Cardiac septum (tissue), 1 donor: ENCODE measurements around the gene NOL9. TPM values are rescaled to one million over a fixed set of nuclear protein-coding genes. Genes with fewer than 3 reads are reported as not detected.
A peak's percentile ranks its signal among the peaks of the same experiment; 100 is the strongest.

Experiments
- DNase-seq: peaks from one replicate; pipeline ENCODE4 v3.0.0-alpha.2; 2020; ENCODE audit warnings: low spot score
- intact Hi-C: fragments of 100-400 bp; cut with DNase I; formaldehyde crosslinking; loops from one replicate; pipeline ENCODE4 v1.14.0; 2022
- total RNA-seq: library from RNA; stranded (reverse); fragmentation: NEBNext Ultra II Directional; extraction: Animal tissue kit (Norgen Biotek cat#: 25700); gene quantifications from one replicate; pipeline ENCODE4 v1.2.1, GENCODE V29; 2021
- donor health status: DM: no; HTN: no; CAD: no.

Gene NOL9
- total RNA-seq, 1 donor from 2014 or later: 16.5 TPM

- intact Hi-C loops: no loop called here
- no peak for DNase-seq
Observed at GRCh38 chr1:6592441-6592840, 38.1 kb upstream of the NOL9 start.

DNA sequence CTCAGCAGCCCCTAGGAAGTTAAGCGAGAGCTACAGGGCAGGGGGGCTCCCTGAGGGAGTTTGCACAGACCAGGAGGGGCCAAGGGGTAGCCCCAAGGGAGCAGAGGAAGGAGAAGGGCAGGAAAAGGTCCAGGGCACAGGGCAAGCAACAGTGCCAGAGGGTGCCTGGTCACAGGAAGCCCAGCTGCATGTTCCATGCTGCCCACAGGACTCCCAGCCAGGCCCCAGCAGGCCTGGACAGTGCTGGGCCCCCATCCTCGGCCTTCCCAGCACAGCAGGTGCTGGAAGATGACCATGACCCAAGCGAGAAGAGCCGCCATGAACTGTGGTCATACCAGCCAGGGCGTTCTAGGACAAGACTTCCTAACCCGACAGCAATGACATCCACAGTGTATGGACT lies 37.3 kb upstream of the NOL9 start:
- DNase-seq: no peak
- intact Hi-C loops: no loop called here

GRCh38 chr1:6591222-6591621 lies 36.9 kb upstream of the NOL9 start:
- intact Hi-C loops: no loop called here
- DNase-seq: no peak

- intact Hi-C loops: no loop called here
- no peak for DNase-seq
Observed at GRCh38 chr1:6590046-6590445, 35.7 kb upstream of the NOL9 start.

- intact Hi-C loops: no loop called here
- DNase-seq: no peak
Observed at GRCh38 chr1:6588893-6589520, 34.7 kb upstream of the NOL9 start.

DNA sequence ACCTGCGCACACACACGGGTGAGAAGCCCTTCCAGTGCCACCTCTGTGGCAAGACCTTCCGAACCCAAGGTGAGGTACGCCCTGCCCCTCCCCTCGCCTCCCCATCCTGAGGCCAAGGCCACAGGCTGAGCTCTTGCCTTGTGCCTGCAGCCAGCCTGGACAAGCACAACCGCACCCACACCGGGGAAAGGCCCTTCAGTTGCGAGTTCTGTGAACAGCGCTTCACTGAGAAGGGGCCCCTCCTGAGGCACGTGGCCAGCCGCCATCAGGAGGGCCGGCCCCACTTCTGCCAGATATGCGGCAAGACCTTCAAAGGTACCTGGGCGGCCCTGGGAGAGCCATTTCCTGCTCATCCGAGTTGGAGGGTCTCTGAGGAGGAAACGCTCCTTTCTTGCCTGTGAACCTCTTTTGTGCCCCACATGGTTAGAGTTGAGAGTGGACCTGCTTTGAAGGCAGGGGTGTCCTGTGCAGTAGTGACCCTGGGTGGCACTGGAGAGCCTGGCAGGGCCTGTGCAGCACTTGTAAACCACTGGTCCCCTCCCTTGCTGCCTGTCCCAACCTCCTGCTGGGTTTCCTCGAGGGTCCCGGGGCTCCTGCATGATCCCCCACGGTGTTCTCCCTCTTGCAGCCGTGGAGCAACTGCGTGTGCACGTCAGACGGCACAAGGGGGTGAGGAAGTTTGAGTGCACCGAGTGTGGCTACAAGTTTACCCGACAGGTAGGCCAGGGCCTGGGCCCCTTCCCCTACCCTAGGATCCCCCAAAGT lies 34.0 kb upstream of the NOL9 start:
- intact Hi-C loops: no loop called here
- no peak for DNase-seq

DNA sequence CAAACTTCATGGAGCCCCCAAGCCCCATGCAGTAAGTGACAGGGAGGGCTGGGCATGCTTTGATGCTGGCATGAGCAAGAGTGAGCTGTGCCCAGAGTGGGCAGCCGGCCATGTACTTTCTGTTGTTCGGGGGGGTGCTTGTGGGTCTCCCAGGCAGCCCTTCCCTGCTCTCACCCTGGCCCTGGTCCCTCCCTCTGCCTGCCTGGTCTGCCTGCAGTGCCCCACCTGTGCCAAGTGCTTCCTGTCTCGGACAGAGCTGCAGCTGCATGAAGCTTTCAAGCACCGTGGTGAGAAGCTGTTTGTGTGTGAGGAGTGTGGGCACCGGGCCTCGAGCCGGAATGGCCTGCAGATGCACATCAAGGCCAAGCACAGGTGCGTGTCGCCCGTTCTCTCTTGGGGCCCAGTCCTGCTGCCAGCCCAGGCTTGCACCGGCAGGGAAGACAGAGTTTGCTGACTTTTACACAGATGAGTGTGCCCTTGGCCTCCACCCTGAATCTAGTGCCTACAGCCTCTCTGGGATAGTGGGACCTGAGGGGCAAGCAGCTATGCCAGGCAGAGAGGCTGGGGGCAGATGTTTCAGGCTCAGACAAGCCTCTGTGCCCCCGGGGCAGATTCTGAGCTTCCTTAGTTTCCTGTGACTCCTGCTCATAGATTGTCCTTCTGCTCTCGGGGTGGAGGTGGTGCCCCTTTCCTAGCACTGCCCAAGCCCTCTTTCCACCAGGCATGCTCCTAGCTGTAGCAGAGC lies 33.1 kb upstream of the NOL9 start:
- intact Hi-C loops: no loop called here
- peak; percentile 89 for DNase-seq

- intact Hi-C loops: no loop called here
- no peak for DNase-seq
Observed at GRCh38 chr1:6586404-6586816, 32.1 kb upstream of the NOL9 start.

DNA sequence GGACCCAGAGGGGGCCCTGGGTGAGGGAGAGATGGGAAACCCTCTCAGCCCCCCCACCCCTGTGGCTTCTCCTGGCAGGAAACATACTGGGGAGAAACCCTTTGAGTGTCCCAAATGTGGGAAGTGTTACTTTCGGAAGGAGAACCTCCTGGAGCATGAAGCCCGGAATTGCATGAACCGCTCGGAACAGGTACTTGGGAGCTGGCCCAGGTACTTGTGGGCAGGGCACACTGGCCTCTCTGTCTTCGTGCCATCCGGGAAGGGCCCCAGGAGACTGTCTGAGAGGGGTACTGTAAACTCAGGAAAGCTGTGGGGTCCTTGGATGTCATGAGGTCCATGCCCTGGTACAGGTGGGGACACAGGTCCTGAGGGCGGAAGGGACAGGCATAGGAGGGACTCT lies 31.5 kb upstream of the NOL9 start:
- intact Hi-C loops: no loop called here
- no peak for DNase-seq

DNA sequence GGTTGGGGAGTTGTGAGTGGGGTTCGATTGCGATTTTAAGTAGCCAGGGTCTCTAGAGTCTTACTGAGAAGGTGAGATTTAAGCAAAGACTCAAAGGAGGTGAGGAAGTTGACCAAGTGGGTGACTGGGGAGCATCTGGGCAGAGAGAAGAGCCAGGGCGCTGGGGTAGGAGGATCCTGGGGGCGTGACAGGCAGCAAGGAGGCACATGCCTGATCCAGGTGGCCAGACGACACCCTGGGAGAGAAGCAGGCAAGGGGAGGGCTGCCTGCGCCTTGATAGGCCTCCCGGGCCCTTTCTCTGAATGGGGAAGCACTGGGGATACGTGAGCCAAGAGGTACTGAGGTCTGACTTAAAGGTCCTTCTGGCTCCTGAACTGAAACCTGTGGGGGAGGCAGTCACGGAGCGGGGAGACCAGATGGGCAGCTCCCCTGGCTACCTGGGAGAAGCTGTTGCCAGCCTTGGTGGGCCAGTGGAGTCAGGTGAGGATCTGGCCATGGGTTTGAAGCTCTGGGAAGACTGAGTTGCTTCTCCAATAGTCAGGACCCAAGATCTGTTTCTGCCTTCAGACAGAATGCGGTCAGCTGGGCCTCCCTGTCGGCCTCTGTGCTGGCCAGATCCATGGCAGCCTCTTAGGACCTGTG lies 30.9 kb upstream of the NOL9 start:
- intact Hi-C loops: no loop called here
- no peak for DNase-seq

- intact Hi-C loops: no loop called here
- no peak for DNase-seq
Observed at GRCh38 chr1:6584126-6585080, 30.1 kb upstream of the NOL9 start.

GRCh38 chr1:6582370-6582769 lies 28.1 kb upstream of the NOL9 start:
- intact Hi-C loops: no loop called here
- no peak for DNase-seq

DNA sequence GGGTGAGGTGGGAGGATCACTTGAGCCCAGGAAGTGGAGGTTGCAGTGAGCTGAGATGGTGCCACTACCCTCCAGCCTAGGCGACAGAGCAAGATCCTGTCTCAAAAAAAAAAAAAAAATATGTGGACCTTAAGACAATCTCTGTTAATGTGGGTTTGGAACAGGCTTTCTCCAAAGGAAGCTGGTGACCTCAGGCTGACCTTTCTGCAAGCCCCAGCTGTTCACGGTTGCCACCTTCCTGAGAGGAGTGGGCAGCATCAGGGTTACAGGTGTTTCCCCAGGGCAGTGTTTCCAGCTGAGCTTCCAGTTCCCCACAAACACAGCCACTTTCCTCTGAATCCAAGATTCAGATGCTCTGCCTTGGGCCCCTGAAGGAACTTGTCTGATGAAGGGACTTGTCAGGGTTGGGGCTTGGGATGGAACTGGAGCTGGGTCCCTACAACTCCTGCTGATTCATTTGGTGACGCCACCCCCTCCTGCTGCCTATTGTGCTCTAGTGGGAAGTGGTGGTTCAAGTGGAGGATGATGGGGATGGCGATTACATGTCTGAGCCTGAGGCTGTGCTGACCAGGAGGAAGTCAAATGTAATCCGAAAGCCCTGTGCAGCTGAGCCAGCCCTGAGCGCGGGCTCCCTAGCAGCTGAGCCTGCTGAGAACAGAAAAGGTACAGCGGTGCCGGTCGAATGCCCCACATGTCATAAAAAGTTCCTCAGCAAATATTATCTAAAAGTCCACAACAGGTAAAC lies 27.4 kb upstream of the NOL9 start:
- DNase-seq: peak; percentile 78
- intact Hi-C loops: loop anchor here (1.0 kb wide), 1 partner anchor 34 kb away; no protein-coding TSS in a partner anchor

GRCh38 chr1:6580593-6581409 lies 26.5 kb upstream of the NOL9 start:
- DNase-seq: no peak
- intact Hi-C loops: loop anchor here (1.0 kb wide), 2 partner anchors 18 to 34 kb away; no protein-coding TSS in a partner anchor

GRCh38 chr1:6580119-6580592 lies 25.8 kb upstream of the NOL9 start:
- no peak for DNase-seq
- intact Hi-C loops: loop anchor here (1.0 kb wide), 1 partner anchor 18 kb away; no protein-coding TSS in a partner anchor

GRCh38 chr1:6579374-6580118 lies 25.2 kb upstream of the NOL9 start, which contains the start of gene ZBTB48:
ZBTB48 (plus strand) TSS chr1:6579994; CDS start chr1:6580610, 616 bp downstream.
- intact Hi-C loops: loop anchor here (1.0 to 2.0 kb wide), 3 partner anchors 19 to 45 kb away; partner anchors contain the start of genes NOL9, TAS1R1 and THAP3
- DNase-seq: peak; percentile 100
